Activated T-cell treated with anti-CD3 and anti-CD28 coated beads, Interleukin-2, amount 50 U/mL, for 72 hours (primary cell): ENCODE measurements around the gene LINC00305. TPM values are rescaled to one million over a fixed set of nuclear protein-coding genes. Genes with fewer than 3 reads are reported as not detected.

Experiments
- ATAC-seq, 2 donors: fragments of 150-1000 bp; cut with Tn5 transposase; replicated peaks in 1 of 2; 2 replicates each; pipeline ENCODE4 v1.10.0; 2021; ENCODE audit warnings: moderate library complexity in 2 of 2, mild to moderate bottlenecking in 1 of 2
- DNase-seq, 2 donors: peaks; one replicate each; pipeline ENCODE4 v3.0.0; 2021 to 2022; ENCODE audit warnings: mixed read lengths in 1 of 2
- H3K27ac Mint-ChIP-seq: one replicate; pipeline ENCODE4 v1.8.0; 2022; ENCODE audit warnings: mild to moderate bottlenecking, moderate library complexity, mixed read lengths
- H3K27me3 Mint-ChIP-seq: one replicate; pipeline ENCODE4 v1.8.0; 2022; ENCODE audit warnings: low read depth, mixed read lengths
- H3K36me3 Mint-ChIP-seq, 2 donors: one replicate each; pipeline ENCODE4 v1.8.0; 2022; ENCODE audit warnings: mixed read lengths in 2 of 2, mild to moderate bottlenecking in 1 of 2; ENCODE audit not compliant: insufficient read depth in 2 of 2
- H3K4me1 Mint-ChIP-seq: one replicate; pipeline ENCODE4 v1.8.0; 2022; ENCODE audit warnings: low read depth, mixed read lengths
- H3K4me3 Mint-ChIP-seq, 2 donors: one replicate each; pipeline ENCODE4 v1.8.0; 2022; ENCODE audit warnings: mild to moderate bottlenecking in 2 of 2, mixed read lengths in 2 of 2, moderate library complexity in 2 of 2
- H3K9me3 Mint-ChIP-seq, 2 donors: one replicate each; pipeline ENCODE4 v1.8.0; 2022; ENCODE audit warnings: mixed read lengths in 2 of 2
- total RNA-seq, 2 donors: library from RNA; stranded (reverse); gene quantifications; one replicate each; pipeline ENCODE4 v1.2.3, GENCODE V29; 2022

LINC00305 gene
- total RNA-seq, 2 donors from 2014 or later = not detected

GRCh38 chr18:64100116-64100922, 48.6 kb downstream of the LINC00305 start:
- H3K9me3 Mint-ChIP-seq = no peaks in the 10 kb centered on the region
- no peaks in the 10 kb centered on the region for H3K27me3 Mint-ChIP-seq
- H3K4me1 Mint-ChIP-seq = no peaks in the 10 kb centered on the region
- H3K27ac Mint-ChIP-seq = no peak overlapping the region
- DNase-seq (no peak), ATAC-seq (no peak)
- no peak overlapping the region for H3K4me3 Mint-ChIP-seq
- H3K36me3 Mint-ChIP-seq = no peaks in the 10 kb centered on the region

- no peak for DNase-seq
- Mint-ChIP-seq H3K4me3 (no peak overlapping the region), H3K4me1 (no peaks in the 10 kb centered on the region), H3K9me3 (no peaks in the 10 kb centered on the region), H3K27ac (no peak overlapping the region), H3K27me3 (no peaks in the 10 kb centered on the region), H3K36me3 (no peaks in the 10 kb centered on the region)
- no peak for ATAC-seq
Measured at GRCh38 chr18:64099244-64099643, 49.6 kb downstream of the LINC00305 start.

GRCh38 chr18:64097497-64097896, 51.4 kb downstream of the LINC00305 start:
- ATAC-seq = no peak
- no peaks in the 10 kb centered on the region for H3K27me3 Mint-ChIP-seq

GRCh38 chr18:64095056-64095455, 53.8 kb downstream of the LINC00305 start:
- no peaks in the 10 kb centered on the region for H3K4me1 Mint-ChIP-seq
- no peak for ATAC-seq
- H3K27me3 Mint-ChIP-seq = no peaks in the 10 kb centered on the region
- no peak for DNase-seq
- H3K4me3 Mint-ChIP-seq = no peak overlapping the region
- H3K9me3 Mint-ChIP-seq = no peaks in the 10 kb centered on the region
- H3K36me3 Mint-ChIP-seq = no peaks in the 10 kb centered on the region
- no peak overlapping the region for H3K27ac Mint-ChIP-seq

More at GRCh38 chr18:64097497-64097896, 51.4 kb downstream of the LINC00305 start:
- Mint-ChIP-seq H3K4me1 (no peaks in the 10 kb centered on the region), H3K9me3 (no peaks in the 10 kb centered on the region), H3K36me3 (no peaks in the 10 kb centered on the region), H3K27ac (no peak overlapping the region), H3K4me3 (no peak overlapping the region)
- no peak for DNase-seq

GRCh38 chr18:64094210-64094609, 54.7 kb downstream of the LINC00305 start:
- DNase-seq = no peak
- no peaks in the 10 kb centered on the region for H3K9me3 Mint-ChIP-seq
- H3K27ac Mint-ChIP-seq = peak overlapping the region; percentile 40
- no peak overlapping the region for H3K4me3 Mint-ChIP-seq
- no peaks in the 10 kb centered on the region for H3K36me3 Mint-ChIP-seq
- no peaks in the 10 kb centered on the region for H3K4me1 Mint-ChIP-seq
- ATAC-seq = no peak
- no peaks in the 10 kb centered on the region for H3K27me3 Mint-ChIP-seq

- Mint-ChIP-seq H3K36me3 (peaks cover 0 to 2% of the 10 kb centered on the region in 2 donors), H3K4me3 (no peak overlapping the region), H3K9me3 (no peaks in the 10 kb centered on the region), H3K27me3 (peaks cover 6% of the 10 kb centered on the region), H3K4me1 (no peaks in the 10 kb centered on the region), H3K27ac (no peak overlapping the region)
- DNase-seq = no peak
- ATAC-seq = no peak
Measured at GRCh38 chr18:64091526-64091925, 57.4 kb downstream of the LINC00305 start.

- H3K27me3 Mint-ChIP-seq = peaks cover 6% of the 10 kb centered on the region
- H3K27ac Mint-ChIP-seq = no peak overlapping the region
- ATAC-seq (no peak), DNase-seq (no peak)
- peaks cover 0 to 2% of the 10 kb centered on the region in 2 donors for H3K36me3 Mint-ChIP-seq
- no peak overlapping the region for H3K4me3 Mint-ChIP-seq
- no peaks in the 10 kb centered on the region for H3K9me3 Mint-ChIP-seq
- H3K4me1 Mint-ChIP-seq = no peaks in the 10 kb centered on the region
Measured at GRCh38 chr18:64090876-64091275, 58.0 kb downstream of the LINC00305 start.

- Mint-ChIP-seq H3K4me3 (no peak overlapping the region), H3K9me3 (peaks cover 0 to 1% of the 10 kb centered on the region in 2 donors), H3K27ac (no peak overlapping the region), H3K4me1 (no peaks in the 10 kb centered on the region), H3K27me3 (peaks cover 6% of the 10 kb centered on the region), H3K36me3 (peaks cover 0 to 2% of the 10 kb centered on the region in 2 donors)
- DNase-seq (no peak), ATAC-seq (no peak)
Measured at GRCh38 chr18:64083916-64084315, 65.0 kb downstream of the LINC00305 start.

- no peak for DNase-seq
- Mint-ChIP-seq H3K4me3 (no peak overlapping the region), H3K27me3 (no peaks in the 10 kb centered on the region), H3K36me3 (peaks cover 0 to under 1% of the 10 kb centered on the region in 2 donors), H3K27ac (peak overlapping the region; percentile 68), H3K4me1 (no peaks in the 10 kb centered on the region), H3K9me3 (peaks cover 0 to 1% of the 10 kb centered on the region in 2 donors)
- no peak for ATAC-seq
Measured at GRCh38 chr18:64082513-64082912, 66.4 kb downstream of the LINC00305 start.

- DNase-seq = no peak
- no peaks in the 10 kb centered on the region for H3K36me3 Mint-ChIP-seq
- no peaks in the 10 kb centered on the region for H3K4me1 Mint-ChIP-seq
- no peak overlapping the region for H3K27ac Mint-ChIP-seq
- ATAC-seq = no peak
- peaks cover 0 to 1% of the 10 kb centered on the region in 2 donors for H3K9me3 Mint-ChIP-seq
- no peak overlapping the region for H3K4me3 Mint-ChIP-seq
- H3K27me3 Mint-ChIP-seq = no peaks in the 10 kb centered on the region
Measured at GRCh38 chr18:64082054-64082453, 66.8 kb downstream of the LINC00305 start.

GRCh38 chr18:64073971-64074370, 74.9 kb downstream of the LINC00305 start:
- Mint-ChIP-seq H3K27me3 (no peaks in the 10 kb centered on the region), H3K36me3 (no peaks in the 10 kb centered on the region), H3K9me3 (peaks cover 2 to 3% of the 10 kb centered on the region in 2 donors), H3K27ac (no peak overlapping the region), H3K4me1 (no peaks in the 10 kb centered on the region), H3K4me3 (no peak overlapping the region)
- DNase-seq (no peak), ATAC-seq (no peak)

GRCh38 chr18:64055019-64055418, 93.9 kb downstream of the LINC00305 start:
- no peaks in the 10 kb centered on the region for H3K4me1 Mint-ChIP-seq
- ATAC-seq = no peak

GRCh38 chr18:64053246-64053645, 95.6 kb downstream of the LINC00305 start:
- H3K4me3 Mint-ChIP-seq = no peak overlapping the region
- H3K27ac Mint-ChIP-seq = no peak overlapping the region
- H3K9me3 Mint-ChIP-seq = no peaks in the 10 kb centered on the region
- H3K36me3 Mint-ChIP-seq = no peaks in the 10 kb centered on the region
- DNase-seq = no peak
- no peaks in the 10 kb centered on the region for H3K4me1 Mint-ChIP-seq
- H3K27me3 Mint-ChIP-seq = no peaks in the 10 kb centered on the region
- no peak for ATAC-seq

More at GRCh38 chr18:64055019-64055418, 93.9 kb downstream of the LINC00305 start:
- H3K9me3 Mint-ChIP-seq = peaks cover 0 to 6% of the 10 kb centered on the region in 2 donors
- no peak overlapping the region for H3K27ac Mint-ChIP-seq
- H3K27me3 Mint-ChIP-seq = no peaks in the 10 kb centered on the region
- no peak for DNase-seq
- no peaks in the 10 kb centered on the region for H3K36me3 Mint-ChIP-seq
- no peak overlapping the region for H3K4me3 Mint-ChIP-seq

GRCh38 chr18:64052772-64053171, 96.1 kb downstream of the LINC00305 start:
- Mint-ChIP-seq H3K27ac (no peak overlapping the region), H3K36me3 (no peaks in the 10 kb centered on the region)
- no peak for DNase-seq

More at GRCh38 chr18:64052772-64053171, 96.1 kb downstream of the LINC00305 start:
- Mint-ChIP-seq H3K27me3 (no peaks in the 10 kb centered on the region), H3K9me3 (no peaks in the 10 kb centered on the region), H3K4me3 (no peak overlapping the region), H3K4me1 (no peaks in the 10 kb centered on the region)
- ATAC-seq = no peak
